DMS 273 (cell line): ENCODE results near the gene AQP1.

Experiments used
- DNase-seq: peaks from one replicate; lab custom pipeline; 2025; ENCODE audit not compliant: unreplicated experiment; lab: John Stamatoyannopoulos, UW

Gene AQP1

GRCh38 chr7:30918676-30919075 lies 7.0 kb downstream of the AQP1 start:
- DNase-seq = no peak

DNA sequence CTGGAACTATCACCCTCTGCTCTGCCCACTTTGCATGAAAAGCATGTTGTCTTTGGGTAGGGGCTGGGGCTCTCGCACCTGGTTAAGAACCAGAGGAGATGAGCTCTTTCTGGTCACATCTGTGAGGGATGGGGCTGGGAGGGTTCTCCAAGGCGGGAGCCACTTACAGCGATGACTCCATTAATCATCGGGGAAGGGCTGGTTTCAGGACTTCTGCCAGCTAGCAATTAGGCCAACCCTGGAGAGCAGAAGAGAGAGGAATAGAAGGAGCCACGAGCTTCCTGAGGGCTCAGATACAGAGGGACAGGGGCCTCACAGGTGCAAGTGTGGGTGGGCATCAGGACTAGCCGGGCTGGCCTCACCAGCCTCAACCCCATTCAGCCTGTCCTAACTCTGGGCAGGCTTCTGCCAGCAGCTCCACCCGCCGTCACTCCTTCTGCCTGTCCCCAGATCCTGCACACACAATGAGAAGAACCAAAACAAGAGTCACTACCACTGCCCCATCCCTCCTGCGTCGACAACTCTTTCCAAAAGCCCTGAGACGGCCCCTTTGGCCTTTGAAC lies 8.4 kb downstream of the AQP1 start:
- DNase-seq = peak; percentile 52

- peak; percentile 64 for DNase-seq
Observed at GRCh38 chr7:30920584-30921539, 9.2 kb downstream of the AQP1 start.

GRCh38 chr7:30921540-30922401 lies 10.1 kb downstream of the AQP1 start:
- no peak for DNase-seq

GRCh38 chr7:30922596-30922995 lies 10.9 kb downstream of the AQP1 start:
- DNase-seq = no peak

DNA sequence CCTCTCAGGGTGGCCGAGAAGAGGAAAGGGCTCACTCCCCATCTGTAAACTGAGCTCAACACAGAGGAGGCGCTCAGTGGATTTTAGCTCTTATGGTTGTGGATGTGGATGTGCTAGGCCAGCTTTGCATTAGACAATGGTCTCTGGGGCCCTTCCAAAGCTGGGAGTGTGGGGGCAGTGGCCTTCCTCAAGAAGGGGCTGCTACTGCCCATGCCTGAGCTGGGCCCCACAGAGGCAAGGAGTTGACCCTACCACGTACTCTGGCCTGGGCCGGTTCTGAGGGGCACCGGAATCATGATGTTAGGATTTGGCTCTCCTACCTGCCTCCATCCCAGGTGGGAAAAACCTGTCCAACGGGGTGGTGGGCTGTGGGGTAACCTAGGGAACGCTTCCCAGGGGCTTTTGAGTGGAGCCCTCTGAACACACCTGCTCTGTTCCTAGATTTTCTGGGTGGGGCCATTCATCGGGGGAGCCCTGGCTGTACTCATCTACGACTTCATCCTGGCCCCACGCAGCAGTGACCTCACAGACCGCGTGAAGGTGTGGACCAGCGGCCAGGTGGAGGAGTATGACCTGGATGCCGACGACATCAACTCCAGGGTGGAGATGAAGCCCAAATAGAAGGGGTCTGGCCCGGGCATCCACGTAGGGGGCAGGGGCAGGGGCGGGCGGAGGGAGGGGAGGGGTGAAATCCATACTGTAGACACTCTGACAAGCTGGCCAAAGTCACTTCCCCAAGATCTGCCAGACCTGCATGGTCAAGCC lies 11.5 kb downstream of the AQP1 start:
- DNase-seq = no peak

DNA sequence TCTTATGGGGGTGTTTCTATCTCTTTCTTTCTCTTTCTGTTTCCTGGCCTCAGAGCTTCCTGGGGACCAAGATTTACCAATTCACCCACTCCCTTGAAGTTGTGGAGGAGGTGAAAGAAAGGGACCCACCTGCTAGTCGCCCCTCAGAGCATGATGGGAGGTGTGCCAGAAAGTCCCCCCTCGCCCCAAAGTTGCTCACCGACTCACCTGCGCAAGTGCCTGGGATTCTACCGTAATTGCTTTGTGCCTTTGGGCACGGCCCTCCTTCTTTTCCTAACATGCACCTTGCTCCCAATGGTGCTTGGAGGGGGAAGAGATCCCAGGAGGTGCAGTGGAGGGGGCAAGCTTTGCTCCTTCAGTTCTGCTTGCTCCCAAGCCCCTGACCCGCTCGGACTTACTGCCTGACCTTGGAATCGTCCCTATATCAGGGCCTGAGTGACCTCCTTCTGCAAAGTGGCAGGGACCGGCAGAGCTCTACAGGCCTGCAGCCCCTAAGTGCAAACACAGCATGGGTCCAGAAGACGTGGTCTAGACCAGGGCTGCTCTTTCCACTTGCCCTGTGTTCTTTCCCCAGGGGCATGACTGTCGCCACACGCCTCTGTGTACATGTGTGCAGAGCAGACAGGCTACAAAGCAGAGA lies 12.2 kb downstream of the AQP1 start:
- no peak for DNase-seq

- no peak for DNase-seq
Observed at GRCh38 chr7:30924624-30925023, 13.0 kb downstream of the AQP1 start.

DNA sequence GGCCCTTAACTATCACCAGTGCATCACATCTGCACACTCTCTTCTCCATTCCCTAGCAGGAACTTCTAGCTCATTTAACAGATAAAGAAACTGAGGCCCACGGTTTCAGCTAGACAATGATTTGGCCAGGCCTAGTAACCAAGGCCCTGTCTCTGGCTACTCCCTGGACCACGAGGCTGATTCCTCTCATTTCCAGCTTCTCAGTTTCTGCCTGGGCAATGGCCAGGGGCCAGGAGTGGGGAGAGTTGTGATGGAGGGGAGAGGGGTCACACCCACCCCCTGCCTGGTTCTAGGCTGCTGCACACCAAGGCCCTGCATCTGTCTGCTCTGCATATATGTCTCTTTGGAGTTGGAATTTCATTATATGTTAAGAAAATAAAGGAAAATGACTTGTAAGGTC lies 13.5 kb downstream of the AQP1 start:
- DNase-seq = no peak

DNA sequence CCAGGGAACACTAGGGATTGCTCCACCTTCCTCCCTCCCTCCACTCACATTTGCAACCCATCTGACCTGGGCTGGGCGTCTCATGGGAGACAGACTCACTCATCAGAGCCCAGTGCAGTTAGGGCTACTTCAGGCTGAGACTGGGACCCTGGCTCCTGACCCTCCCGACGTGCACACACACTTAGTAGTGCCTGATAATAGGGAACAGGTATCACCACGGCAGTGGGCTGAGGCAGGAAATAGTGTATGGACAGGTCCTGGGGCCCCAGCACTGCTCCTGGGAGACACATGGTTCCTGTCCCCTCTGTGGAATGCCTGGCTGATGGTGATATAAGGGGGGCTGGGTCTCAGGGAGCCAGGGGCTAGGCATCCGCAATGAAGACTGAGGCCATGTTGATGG lies 14.3 kb downstream of the AQP1 start:
- no peak for DNase-seq

GRCh38 chr7:30926313-30926712 lies 14.7 kb downstream of the AQP1 start:
- DNase-seq = no peak

- no peak for DNase-seq
Observed at GRCh38 chr7:30927040-30927439, 15.4 kb downstream of the AQP1 start.

DNA sequence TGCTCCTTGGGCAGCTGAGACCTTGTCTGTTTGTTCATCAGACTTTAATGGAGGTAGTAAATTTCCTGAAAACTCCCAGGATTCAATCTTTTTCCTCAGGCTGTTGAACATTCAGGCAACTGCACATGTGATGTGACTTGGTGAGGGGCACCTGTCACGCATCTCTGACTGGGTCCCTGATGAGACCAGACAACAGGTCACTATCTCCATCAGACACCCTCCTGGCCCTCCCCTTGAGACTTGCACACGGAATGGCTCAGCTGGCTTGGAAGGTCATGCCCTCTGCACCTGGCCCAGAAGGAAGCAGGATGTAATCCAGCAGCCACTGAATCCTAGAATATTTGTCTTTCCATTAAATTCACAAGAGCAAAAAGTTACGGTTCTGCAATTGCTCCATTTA lies 15.9 kb downstream of the AQP1 start:
- DNase-seq = no peak

- DNase-seq = no peak
Observed at GRCh38 chr7:30928254-30928872, 16.7 kb downstream of the AQP1 start.

- no peak for DNase-seq
Observed at GRCh38 chr7:30929686-30930085, 18.0 kb downstream of the AQP1 start.

GRCh38 chr7:30930621-30931020 lies 19.0 kb downstream of the AQP1 start:
- DNase-seq = no peak

GRCh38 chr7:30931161-30931928 lies 19.7 kb downstream of the AQP1 start:
- DNase-seq = no peak

DNA sequence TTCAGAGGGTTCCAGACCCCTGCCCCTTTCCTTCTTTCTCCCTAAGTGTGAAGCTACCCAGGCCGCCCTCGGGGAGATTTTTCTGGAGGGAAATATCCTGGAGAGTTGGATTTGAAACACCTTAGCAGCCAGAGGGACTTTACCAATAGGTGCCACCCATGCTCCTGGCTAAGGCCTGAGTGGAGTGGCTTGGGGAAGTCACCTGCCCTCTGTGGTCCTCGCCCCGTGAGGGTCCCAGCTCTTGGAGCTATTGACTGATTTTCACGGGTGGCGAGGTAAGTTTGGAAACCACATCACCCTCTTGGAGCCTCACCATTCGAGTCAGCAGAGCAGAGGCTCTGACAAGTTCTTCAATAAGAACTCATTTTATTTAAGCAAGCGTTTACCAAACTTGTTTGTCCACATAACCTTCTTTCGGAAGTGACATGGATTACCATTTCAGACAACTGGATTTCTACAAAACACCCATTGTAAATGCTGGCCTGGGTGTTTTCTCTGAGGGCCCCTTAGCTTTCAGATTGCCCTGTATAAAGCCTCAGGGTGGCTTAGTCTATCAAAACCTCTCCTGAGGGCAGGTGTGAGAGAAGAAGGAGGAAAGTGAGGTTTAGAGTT lies 20.4 kb downstream of the AQP1 start:
- DNase-seq = no peak

DNA sequence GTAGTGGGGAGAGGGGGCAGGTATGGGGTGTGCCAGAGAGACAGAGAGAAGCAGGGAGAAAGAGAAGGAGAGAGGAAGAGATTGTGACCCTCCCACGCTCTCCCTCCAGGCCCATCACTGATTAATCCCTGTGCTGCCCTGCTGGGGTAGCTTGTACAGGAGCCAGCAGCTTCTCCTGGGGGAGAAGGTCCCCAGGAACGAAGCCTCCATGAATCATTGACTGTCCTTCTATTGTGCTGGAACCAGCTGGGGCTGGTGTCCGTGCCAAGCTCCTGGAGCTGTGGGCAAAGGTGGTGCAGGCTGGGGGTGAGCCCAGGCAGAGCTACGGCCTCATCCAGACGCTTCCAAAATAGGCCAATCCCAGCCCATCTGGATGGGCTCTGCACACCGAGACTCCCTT lies 20.9 kb downstream of the AQP1 start:
- DNase-seq = no peak
